Left lung (tissue), 10 donors: ENCODE results near the gene FAM110A. TPM values are rescaled to one million over a fixed set of nuclear protein-coding genes. Genes with fewer than 3 reads are reported as not detected.
A peak's percentile ranks its signal among the peaks of the same experiment; 100 is the strongest.

ENCODE experiments used
- ATAC-seq: fragments of 200-7000 bp; cut with Tn5 transposase; one replicate; pipeline ENCODE4 v1.9.1; 2020; ENCODE audit warnings: moderate library complexity
- DNase-seq, 4 donors: peaks; one replicate each; pipeline ENCODE4 v3.0.0-alpha.2; 2013 to 2020
- H3K27ac ChIP-seq, 2 donors: fragments of 200-600 bp; sonication (generic) in 1 of 2; one replicate each; pipeline versions ENCODE4 v1.5.0 to v1.8.0; 2020 to 2021
- H3K27me3 ChIP-seq, 2 donors: fragments of 200-600 bp; sonication (generic) in 1 of 2; one replicate each; pipeline versions ENCODE4 v1.5.0 to v1.8.0; 2020 to 2021
- H3K36me3 ChIP-seq, 2 donors: fragments of 200-600 bp; sonication (generic) in 1 of 2; one replicate each; pipeline versions ENCODE4 v1.5.0 to v1.8.0; 2020 to 2021
- H3K4me1 ChIP-seq, 2 donors: fragments of 200-600 bp; one replicate each; pipeline ENCODE4 v1.8.0; 2021
- H3K4me3 ChIP-seq, 2 donors: fragments of 200-600 bp; sonication (generic) in 1 of 2; one replicate each; pipeline versions ENCODE4 v1.5.0 to v1.8.0; 2020 to 2021; ENCODE audit warnings: mild to moderate bottlenecking in 1 of 2
- H3K9me3 ChIP-seq, 2 donors: fragments of 200-600 bp; sonication (generic) in 1 of 2; one replicate each; pipeline versions ENCODE4 v1.5.0 to v1.8.0; 2020 to 2021
- intact Hi-C, 2 donors: fragments of 100-400 bp; cut with DNase I; formaldehyde crosslinking; loops; one replicate each; pipeline versions ENCODE4 v1.11.2 to v1.14.2; 2022
- polyA plus RNA-seq, 6 donors: library from polyadenylated mRNA; unstranded; fragments of 120-200 nt; gene quantifications; one replicate each; pipeline ENCODE4 v1.2.1, GENCODE V29; 2013; ENCODE audit not compliant: insufficient read length in 6 of 6
- total RNA-seq, 2 donors: library from RNA; stranded (reverse); fragmentation: NEBNext Ultra II Directional; extraction: Animal tissue kit (Norgen Biotek cat#: 25700); gene quantifications; one replicate each; pipeline ENCODE4 v1.2.1, GENCODE V29; 2021
- TF ChIP-seq, protein P1 (sequence below), 2 donors: fragments of 200-600 bp; sonication (generic) in 1 of 2; IDR thresholded peaks; one replicate each; pipeline versions ENCODE4 v1.5.0 to v1.8.0; 2021; ENCODE audit warnings: antibody characterized with exemption in 2 of 2
- donor health status: DM: no; HTN: yes; CAD: no.
- donor health status: DM: no; HTN: no; CAD: no.

The FAM110A gene
- total and polyA plus RNA-seq, 8 donors: 11.8 to 21.5 (median 13.4) TPM

DNA sequence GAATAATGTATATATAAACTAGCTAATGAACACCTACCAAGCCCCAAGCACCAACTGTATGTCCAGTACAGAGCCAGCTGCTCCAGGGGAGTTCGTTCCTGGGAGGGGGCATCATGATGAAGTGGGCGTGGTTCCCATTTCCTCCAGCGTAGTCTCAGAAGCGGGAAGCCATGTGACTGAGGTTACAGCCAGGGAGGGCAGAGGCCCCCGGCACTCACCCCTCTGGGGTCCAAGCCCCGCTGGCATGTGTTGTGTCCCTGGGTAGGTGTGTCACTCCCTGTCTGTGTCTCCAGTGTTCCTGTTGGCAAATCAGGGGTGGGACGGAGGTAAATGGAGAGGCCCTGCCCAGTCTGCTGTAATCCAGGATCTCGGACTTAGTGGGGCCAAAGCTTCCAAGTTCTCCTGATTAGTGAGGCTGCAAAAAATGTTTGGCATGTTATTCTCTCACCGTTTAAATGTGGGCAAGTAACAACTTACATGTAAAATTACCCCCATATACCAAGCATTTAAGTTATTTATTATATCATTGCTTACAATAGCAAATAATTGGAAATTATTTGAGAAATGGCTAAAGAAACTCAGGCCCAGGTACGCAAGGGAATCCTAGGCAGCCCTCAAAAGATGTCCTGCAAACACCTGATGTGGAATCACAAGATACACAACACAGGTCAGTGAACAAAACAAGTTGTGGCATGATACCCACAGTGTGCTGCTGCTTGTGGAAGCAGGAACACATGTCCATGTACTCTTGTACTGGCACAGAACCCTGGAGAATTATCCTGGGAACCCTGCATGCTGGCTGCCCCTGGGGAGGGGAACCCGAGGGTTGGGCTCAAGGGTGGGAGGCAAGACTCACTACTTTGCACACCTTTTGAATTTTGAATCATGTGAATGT lies 22.2 kb downstream of the FAM110A start:
- Histone ChIP-seq H3K36me3 (no peaks in the 10 kb centered on the region), H3K27ac (no peak overlapping the region), H3K4me3 (no peak overlapping the region), H3K9me3 (no peaks in the 10 kb centered on the region), H3K27me3 (no peaks in the 10 kb centered on the region), H3K4me1 (peaks cover 0 to 11% of the 10 kb centered on the region in 2 donors)
- no peak for DNase-seq
- intact Hi-C loops: no loop called here
- TF ChIP-seq, protein P1, sequence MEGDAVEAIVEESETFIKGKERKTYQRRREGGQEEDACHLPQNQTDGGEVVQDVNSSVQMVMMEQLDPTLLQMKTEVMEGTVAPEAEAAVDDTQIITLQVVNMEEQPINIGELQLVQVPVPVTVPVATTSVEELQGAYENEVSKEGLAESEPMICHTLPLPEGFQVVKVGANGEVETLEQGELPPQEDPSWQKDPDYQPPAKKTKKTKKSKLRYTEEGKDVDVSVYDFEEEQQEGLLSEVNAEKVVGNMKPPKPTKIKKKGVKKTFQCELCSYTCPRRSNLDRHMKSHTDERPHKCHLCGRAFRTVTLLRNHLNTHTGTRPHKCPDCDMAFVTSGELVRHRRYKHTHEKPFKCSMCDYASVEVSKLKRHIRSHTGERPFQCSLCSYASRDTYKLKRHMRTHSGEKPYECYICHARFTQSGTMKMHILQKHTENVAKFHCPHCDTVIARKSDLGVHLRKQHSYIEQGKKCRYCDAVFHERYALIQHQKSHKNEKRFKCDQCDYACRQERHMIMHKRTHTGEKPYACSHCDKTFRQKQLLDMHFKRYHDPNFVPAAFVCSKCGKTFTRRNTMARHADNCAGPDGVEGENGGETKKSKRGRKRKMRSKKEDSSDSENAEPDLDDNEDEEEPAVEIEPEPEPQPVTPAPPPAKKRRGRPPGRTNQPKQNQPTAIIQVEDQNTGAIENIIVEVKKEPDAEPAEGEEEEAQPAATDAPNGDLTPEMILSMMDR (IDR thresholded peaks at IDR 0.05): no peak
- ATAC-seq: no peak

DNA sequence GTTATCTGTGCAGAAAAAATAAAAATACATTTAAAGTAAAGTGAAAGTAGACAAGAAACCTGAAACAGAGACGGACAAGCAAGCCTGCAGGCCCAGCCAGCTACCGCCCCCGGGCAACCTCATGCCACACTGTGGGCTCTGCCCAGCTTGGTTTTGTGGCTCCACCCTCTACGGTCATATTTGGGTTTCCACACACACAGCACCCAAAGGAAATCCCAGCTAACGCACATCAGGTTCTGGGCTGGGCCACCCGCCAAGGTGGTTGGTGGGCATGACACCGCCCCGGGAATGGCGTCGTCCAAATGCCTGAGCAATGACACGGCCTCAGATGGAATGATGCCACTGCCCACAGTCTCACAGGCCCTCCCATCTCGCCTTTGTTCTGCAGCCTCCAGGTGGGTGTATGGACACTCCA lies 22.9 kb downstream of the FAM110A start:
- Histone ChIP-seq H3K36me3 (no peaks in the 10 kb centered on the region), H3K27ac (no peak overlapping the region), H3K27me3 (no peaks in the 10 kb centered on the region), H3K4me3 (no peak overlapping the region), H3K4me1 (peaks cover 0 to 11% of the 10 kb centered on the region in 2 donors), H3K9me3 (no peaks in the 10 kb centered on the region)
- TF ChIP-seq, protein P1 (IDR thresholded peaks at IDR 0.05): no peak
- DNase-seq: no peak
- intact Hi-C loops: no loop called here
- ATAC-seq: peak; percentile 75

DNA sequence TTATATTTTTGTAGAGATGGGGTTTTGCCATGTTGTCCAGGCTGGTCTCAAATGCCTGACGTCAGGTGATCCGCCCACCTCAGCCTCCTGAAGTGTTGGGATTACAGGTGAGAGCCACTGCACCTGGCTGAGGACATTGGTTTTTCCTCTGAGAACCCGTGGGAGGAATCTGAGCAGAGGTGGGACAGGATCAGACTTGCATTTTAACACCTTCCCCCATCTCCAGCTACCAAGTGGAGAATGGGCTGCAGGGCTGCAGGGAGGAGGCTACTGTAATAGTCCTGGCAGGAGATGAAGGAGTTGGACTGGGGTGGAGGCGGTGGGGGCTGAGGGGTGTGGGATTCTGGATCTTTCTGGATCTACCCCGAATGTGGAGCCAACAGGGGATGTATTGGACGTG lies 24.5 kb downstream of the FAM110A start:
- Histone ChIP-seq H3K27me3 (no peaks in the 10 kb centered on the region), H3K4me3 (no peak overlapping the region), H3K36me3 (no peaks in the 10 kb centered on the region), H3K27ac (no peak overlapping the region), H3K9me3 (no peaks in the 10 kb centered on the region), H3K4me1 (peaks cover 0 to 11% of the 10 kb centered on the region in 2 donors)
- DNase-seq: no peak
- intact Hi-C loops: no loop called here
- ATAC-seq: no peak
- TF ChIP-seq, protein P1 (IDR thresholded peaks at IDR 0.05): no peak

DNA sequence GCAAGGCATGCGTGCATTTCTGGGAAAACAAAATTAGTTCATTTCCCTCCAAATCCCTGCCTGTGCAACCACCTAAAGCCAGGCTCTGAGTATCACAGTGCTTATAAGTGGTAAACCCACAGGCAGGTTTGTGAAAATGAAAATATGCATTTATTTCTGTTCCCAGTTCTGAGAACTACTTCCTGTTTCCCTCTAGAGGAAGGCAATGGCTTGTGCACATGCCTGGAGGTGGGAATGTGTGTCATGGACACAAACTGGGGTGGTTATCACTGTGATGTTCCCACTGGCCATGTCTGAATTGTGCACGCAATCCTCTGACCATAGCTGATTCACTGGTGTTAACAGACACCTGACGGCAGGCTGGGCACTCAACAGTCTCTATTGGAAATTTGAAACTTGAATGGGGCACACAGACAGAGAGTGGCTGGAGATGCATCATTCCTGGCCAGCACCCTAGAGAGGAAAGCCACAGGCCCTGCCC lies 26.3 kb downstream of the FAM110A start:
- no peak overlapping the region for H3K4me3 ChIP-seq
- TF ChIP-seq, protein P1 (IDR thresholded peaks at IDR 0.05): no peak
- ATAC-seq (no peak), DNase-seq (no peak)
- H3K27ac ChIP-seq: no peak overlapping the region
- no peaks in the 10 kb centered on the region for H3K27me3 ChIP-seq
- peaks cover 0 to 11% of the 10 kb centered on the region in 2 donors for H3K4me1 ChIP-seq
- H3K36me3 ChIP-seq: no peaks in the 10 kb centered on the region
- intact Hi-C loops: no loop called here
- no peaks in the 10 kb centered on the region for H3K9me3 ChIP-seq

DNA sequence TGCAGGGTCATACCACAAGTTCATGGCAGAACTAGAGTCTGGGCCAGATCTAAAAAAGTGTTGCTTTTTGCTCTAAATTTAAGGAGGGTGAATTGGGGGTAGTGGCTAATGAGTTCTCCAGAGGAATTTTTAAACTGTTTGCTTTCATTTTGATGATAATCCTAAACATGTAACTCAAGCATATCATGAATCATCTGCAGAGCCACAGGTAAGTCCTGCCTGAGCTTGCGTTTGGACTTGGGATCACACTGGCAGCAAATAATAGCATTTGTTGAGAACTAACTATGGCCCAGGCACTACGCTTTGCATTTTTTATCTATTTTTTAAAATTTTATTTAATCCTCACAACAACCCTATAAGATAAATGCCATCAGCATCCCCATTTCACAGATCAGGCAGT lies 27.4 kb downstream of the FAM110A start:
- no peaks in the 10 kb centered on the region for H3K36me3 ChIP-seq
- no peak overlapping the region for H3K27ac ChIP-seq
- ATAC-seq (no peak), DNase-seq (no peak)
- H3K4me3 ChIP-seq: no peak overlapping the region
- no peaks in the 10 kb centered on the region for H3K9me3 ChIP-seq
- intact Hi-C loops: no loop called here
- H3K4me1 ChIP-seq: peaks cover 0 to 4% of the 10 kb centered on the region in 2 donors
- no peaks in the 10 kb centered on the region for H3K27me3 ChIP-seq
- TF ChIP-seq, protein P1 (IDR thresholded peaks at IDR 0.05): no peak
